Measurements from ENCODE around the gene DGKQ.

DNA sequence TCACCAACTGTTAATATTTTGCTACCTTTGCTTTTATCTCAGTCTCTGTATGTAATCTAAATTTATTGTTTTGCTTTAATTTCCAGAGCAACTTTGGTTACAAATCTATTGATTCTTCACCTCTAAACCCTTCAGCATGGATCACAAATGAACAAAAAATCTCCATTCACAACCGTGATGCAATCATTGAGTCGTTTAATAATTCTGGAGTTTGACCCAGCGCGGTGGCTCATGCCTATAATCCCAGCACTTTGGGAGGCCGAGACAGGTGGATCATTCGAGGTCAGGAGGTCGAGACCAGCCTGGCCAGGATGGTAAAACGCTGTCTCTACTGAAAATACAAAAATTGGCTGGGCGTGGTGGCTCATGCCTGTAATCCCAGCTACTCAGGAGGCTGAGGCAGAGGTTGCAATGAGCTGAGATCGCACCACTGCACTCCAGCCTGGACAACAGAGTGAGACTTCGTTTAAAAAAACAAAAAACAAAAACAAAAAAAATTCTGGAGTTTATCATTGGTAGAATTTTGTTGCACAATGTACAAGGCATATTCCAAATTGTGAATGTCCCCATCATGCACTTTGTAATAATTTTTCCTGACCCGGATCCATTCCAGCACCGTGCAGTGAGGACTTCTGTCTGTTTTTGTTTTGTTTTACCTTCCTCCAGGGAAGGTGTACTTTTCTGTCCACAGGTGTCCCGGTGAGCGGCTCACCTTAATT lies 11.1 kb upstream of the DGKQ start:
- TF ChIP-seq, protein P1, sequence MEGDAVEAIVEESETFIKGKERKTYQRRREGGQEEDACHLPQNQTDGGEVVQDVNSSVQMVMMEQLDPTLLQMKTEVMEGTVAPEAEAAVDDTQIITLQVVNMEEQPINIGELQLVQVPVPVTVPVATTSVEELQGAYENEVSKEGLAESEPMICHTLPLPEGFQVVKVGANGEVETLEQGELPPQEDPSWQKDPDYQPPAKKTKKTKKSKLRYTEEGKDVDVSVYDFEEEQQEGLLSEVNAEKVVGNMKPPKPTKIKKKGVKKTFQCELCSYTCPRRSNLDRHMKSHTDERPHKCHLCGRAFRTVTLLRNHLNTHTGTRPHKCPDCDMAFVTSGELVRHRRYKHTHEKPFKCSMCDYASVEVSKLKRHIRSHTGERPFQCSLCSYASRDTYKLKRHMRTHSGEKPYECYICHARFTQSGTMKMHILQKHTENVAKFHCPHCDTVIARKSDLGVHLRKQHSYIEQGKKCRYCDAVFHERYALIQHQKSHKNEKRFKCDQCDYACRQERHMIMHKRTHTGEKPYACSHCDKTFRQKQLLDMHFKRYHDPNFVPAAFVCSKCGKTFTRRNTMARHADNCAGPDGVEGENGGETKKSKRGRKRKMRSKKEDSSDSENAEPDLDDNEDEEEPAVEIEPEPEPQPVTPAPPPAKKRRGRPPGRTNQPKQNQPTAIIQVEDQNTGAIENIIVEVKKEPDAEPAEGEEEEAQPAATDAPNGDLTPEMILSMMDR (IDR thresholded peaks at IDR 0.05 in 4 of 5, conservative IDR thresholded peaks at IDR 0.05 in 1 of 5), result no peak
- no peak for TF ChIP-seq POLR2A (IDR thresholded peaks at IDR 0.05)

Measured in gastrocnemius medialis (tissue), 4 donors.